ENCODE measurements around the gene SOX11. TPM values are rescaled to one million over a fixed set of nuclear protein-coding genes. Genes with fewer than 3 reads are reported as not detected.

Gene SOX11
- total RNA-seq, 1 donor from 2014 or later = 154 TPM

DNA sequence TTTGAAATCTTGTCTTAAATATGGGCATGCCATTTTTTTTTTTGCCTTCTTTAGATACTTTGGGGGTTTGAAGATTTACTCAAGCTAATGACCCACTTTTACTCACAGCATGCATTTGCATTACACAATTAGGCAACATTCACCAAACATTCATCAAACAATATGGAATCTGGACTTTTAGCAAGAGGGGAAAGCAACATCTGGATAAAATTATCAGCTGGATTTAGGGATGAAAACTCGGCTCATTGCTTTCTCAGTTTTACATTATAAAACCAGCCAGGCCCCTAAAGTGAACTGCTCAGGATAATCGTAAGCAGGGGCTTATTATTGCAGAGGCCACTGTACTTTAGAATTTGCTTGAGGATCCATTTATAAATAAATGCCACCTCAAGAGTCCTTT is 44.7 kb downstream of the SOX11 start:
- no peak overlapping the region for H3K4me3 Mint-ChIP-seq (ENCODE audit: low read depth)
- H3K9me3 Mint-ChIP-seq (ENCODE audit: low read depth) = no peaks in the 10 kb centered on the region
- peaks cover 31% of the 10 kb centered on the region for H3K4me1 Mint-ChIP-seq (ENCODE audit: low read depth)
- no peak overlapping the region for H3K27ac Mint-ChIP-seq
- DNase-seq (ENCODE audit: low spot score, unreplicated experiment) = no peak
- TF ChIP-seq, protein P1, sequence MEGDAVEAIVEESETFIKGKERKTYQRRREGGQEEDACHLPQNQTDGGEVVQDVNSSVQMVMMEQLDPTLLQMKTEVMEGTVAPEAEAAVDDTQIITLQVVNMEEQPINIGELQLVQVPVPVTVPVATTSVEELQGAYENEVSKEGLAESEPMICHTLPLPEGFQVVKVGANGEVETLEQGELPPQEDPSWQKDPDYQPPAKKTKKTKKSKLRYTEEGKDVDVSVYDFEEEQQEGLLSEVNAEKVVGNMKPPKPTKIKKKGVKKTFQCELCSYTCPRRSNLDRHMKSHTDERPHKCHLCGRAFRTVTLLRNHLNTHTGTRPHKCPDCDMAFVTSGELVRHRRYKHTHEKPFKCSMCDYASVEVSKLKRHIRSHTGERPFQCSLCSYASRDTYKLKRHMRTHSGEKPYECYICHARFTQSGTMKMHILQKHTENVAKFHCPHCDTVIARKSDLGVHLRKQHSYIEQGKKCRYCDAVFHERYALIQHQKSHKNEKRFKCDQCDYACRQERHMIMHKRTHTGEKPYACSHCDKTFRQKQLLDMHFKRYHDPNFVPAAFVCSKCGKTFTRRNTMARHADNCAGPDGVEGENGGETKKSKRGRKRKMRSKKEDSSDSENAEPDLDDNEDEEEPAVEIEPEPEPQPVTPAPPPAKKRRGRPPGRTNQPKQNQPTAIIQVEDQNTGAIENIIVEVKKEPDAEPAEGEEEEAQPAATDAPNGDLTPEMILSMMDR (IDR thresholded peaks at IDR 0.05; ENCODE audit: unreplicated experiment) = no peak
- no peaks in the 10 kb centered on the region for H3K36me3 Mint-ChIP-seq (ENCODE audit: insufficient read depth)
- no peaks in the 10 kb centered on the region for H3K27me3 Mint-ChIP-seq

DNA sequence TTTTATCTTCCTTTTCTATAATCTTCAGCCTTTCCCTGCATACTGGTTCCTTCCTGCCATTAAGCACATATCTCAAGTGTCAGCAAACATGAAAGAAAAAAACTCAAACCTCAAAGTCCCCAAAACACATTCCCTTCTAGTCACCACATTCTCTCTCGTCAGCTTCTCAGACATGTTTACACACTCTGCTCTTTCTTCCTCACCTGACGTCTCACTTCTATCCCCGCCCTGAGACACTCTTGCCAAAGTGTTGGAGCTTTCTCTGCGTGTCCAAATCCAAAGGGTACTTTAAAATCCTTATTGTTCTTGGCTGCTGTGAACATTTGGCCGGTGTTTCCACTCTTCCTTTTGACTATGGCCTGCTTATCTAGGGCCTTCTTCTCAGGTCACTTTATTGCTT is 47.9 kb downstream of the SOX11 start:
- no peaks in the 10 kb centered on the region for H3K9me3 Mint-ChIP-seq (ENCODE audit: low read depth)
- H3K4me3 Mint-ChIP-seq (ENCODE audit: low read depth) = no peak overlapping the region
- H3K27me3 Mint-ChIP-seq = no peaks in the 10 kb centered on the region
- DNase-seq (ENCODE audit: low spot score, unreplicated experiment) = no peak
- no peak overlapping the region for H3K27ac Mint-ChIP-seq
- TF ChIP-seq, protein P1 (IDR thresholded peaks at IDR 0.05; ENCODE audit: unreplicated experiment) = no peak
- peaks cover 30% of the 10 kb centered on the region for H3K4me1 Mint-ChIP-seq (ENCODE audit: low read depth)
- no peaks in the 10 kb centered on the region for H3K36me3 Mint-ChIP-seq (ENCODE audit: insufficient read depth)

DNA sequence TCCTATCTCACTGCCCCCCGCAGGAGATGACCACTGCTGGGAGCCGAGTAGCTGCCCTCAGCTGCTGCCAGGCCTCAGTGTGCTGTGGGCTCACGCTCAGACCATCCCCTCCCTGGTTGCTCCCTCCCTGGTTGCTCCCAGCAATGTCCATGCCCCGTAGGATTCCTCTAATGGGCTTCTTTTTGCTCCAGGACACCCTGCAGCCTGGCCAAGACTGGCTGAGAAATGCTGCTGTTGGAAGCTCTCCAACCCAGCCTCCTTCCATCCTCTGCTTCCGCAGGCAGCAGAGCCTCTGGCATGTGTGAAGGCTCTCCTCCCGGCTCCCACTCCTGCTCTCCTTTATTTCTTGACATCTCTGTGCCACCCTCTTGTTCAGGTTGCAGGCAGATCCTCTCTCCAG is 48.6 kb downstream of the SOX11 start:
- TF ChIP-seq, protein P1 (IDR thresholded peaks at IDR 0.05; ENCODE audit: unreplicated experiment) = no peak
- Mint-ChIP-seq H3K27ac (no peak overlapping the region), H3K9me3 (ENCODE audit: low read depth) (no peaks in the 10 kb centered on the region), H3K27me3 (no peaks in the 10 kb centered on the region), H3K4me3 (ENCODE audit: low read depth) (no peak overlapping the region), H3K36me3 (ENCODE audit: insufficient read depth) (no peaks in the 10 kb centered on the region), H3K4me1 (ENCODE audit: low read depth) (peaks cover 30% of the 10 kb centered on the region)
- no peak for DNase-seq (ENCODE audit: low spot score, unreplicated experiment)

DNA sequence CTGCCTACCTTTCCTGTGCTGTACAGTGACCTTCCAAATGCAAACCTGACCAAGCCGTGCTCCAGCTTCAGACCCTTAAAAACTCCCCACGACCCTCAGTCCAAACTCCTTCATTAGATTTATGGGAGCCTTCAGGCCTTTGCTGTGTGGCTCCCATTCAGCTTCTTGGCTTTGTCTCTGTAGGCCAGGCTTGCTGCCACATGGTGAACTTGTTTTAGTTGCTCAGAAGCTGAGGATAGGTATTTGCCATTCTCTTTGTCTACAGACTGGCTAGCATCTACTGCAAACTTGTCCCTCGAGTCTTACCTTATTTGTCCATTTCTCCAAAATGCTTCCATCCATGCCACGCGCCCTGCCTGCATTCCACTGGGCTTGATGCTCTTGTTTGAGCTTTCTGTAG is 49.1 kb downstream of the SOX11 start:
- H3K4me3 Mint-ChIP-seq (ENCODE audit: low read depth) = no peak overlapping the region
- peaks cover 30% of the 10 kb centered on the region for H3K4me1 Mint-ChIP-seq (ENCODE audit: low read depth)
- no peaks in the 10 kb centered on the region for H3K36me3 Mint-ChIP-seq (ENCODE audit: insufficient read depth)
- H3K27ac Mint-ChIP-seq = no peak overlapping the region
- no peaks in the 10 kb centered on the region for H3K9me3 Mint-ChIP-seq (ENCODE audit: low read depth)
- H3K27me3 Mint-ChIP-seq = no peaks in the 10 kb centered on the region
- DNase-seq (ENCODE audit: low spot score, unreplicated experiment) = no peak
- TF ChIP-seq, protein P1 (IDR thresholded peaks at IDR 0.05; ENCODE audit: unreplicated experiment) = no peak

DNA sequence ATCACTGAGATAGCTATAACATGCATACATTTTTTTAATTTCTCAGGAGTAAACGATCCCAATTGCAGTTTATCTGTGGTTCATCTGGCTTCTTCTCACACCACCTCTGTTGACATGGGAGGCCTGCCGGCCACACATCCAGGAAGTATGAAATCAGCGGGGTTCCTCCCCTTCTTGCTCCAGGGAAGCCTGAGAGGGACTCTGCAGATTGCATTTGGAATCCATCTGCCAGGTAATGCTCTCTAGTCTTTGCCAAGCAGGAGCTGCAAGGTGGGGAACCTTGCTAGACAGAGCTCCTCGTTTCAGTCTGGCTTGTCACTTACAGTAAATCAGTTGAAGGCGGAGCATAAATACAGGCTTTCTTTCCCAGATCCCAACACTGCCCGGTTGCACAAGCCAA is 49.9 kb downstream of the SOX11 start:
- H3K27me3 Mint-ChIP-seq = no peaks in the 10 kb centered on the region
- H3K4me1 Mint-ChIP-seq (ENCODE audit: low read depth) = peaks cover 27% of the 10 kb centered on the region
- no peaks in the 10 kb centered on the region for H3K9me3 Mint-ChIP-seq (ENCODE audit: low read depth)
- no peak for DNase-seq (ENCODE audit: low spot score, unreplicated experiment)
- no peak overlapping the region for H3K27ac Mint-ChIP-seq
- TF ChIP-seq, protein P1 (IDR thresholded peaks at IDR 0.05; ENCODE audit: unreplicated experiment) = no peak
- no peak overlapping the region for H3K4me3 Mint-ChIP-seq (ENCODE audit: low read depth)
- H3K36me3 Mint-ChIP-seq (ENCODE audit: insufficient read depth) = no peaks in the 10 kb centered on the region

All from progenitor cell of endocrine pancreas (in vitro differentiated cells).